Ishikawa (cell line): ENCODE measurements around the gene IPO13.

ENCODE experiments used
- EGR1 ChIP-seq: IDR thresholded peaks from 2 replicates; pipeline ENCODE4 v1.6.1; 2012
- EP300 ChIP-seq: IDR thresholded peaks from 2 replicates; pipeline ENCODE4 v1.6.1; 2012; ENCODE audit warnings: borderline replicate concordance
- RAD21 ChIP-seq: IDR thresholded peaks from 2 replicates; pipeline ENCODE4 v1.6.1; 2012; ENCODE audit warnings: low read depth
- REST ChIP-seq: IDR thresholded peaks from 2 replicates; pipeline ENCODE4 v1.6.1; 2012; ENCODE audit warnings: low read depth, mild to moderate bottlenecking
- TAF1 ChIP-seq: IDR thresholded peaks from 2 replicates; pipeline ENCODE4 v1.6.1; 2012; ENCODE audit warnings: low read depth, mild to moderate bottlenecking
- TEAD4 ChIP-seq: IDR thresholded peaks from 2 replicates; pipeline ENCODE4 v1.6.1; 2012

GRCh38 chr1:44000122-44000665 lies 53.4 kb downstream of the IPO13 start:
- TF ChIP-seq REST: no peak
- no peak for TF ChIP-seq EP300
- no peak for TF ChIP-seq RAD21
- TF ChIP-seq TAF1: no peak
- TF ChIP-seq TEAD4: no peak
- no peak for TF ChIP-seq EGR1
